ENCODE results near the gene C9orf43.
"Not testable (repeated sequence)": the region's sequence is repeated elsewhere in the genome, so short reads cannot be mapped to it uniquely, and the experiment has no call there.

The C9orf43 gene

DNA sequence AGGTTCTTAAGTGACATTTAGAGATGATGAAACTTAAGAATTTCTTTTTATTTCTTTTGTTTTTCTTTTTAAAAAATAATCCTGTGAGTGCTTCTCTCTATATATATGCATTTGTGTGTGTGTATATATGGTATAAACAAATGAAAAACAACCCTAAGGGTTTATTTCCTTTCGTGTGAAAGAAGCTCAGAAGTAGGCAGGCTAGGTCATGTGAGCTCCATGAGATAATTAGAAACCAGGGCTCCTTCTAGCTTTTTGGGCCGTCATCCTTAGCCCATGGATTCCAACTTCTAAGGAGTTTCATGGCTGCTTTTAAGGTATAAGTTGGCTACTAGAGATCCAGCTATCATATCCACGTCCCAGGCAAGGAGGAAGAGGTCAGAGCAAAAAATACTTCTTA lies 11.2 kb downstream of the C9orf43 start:
- no peak for DNase-seq

DNA sequence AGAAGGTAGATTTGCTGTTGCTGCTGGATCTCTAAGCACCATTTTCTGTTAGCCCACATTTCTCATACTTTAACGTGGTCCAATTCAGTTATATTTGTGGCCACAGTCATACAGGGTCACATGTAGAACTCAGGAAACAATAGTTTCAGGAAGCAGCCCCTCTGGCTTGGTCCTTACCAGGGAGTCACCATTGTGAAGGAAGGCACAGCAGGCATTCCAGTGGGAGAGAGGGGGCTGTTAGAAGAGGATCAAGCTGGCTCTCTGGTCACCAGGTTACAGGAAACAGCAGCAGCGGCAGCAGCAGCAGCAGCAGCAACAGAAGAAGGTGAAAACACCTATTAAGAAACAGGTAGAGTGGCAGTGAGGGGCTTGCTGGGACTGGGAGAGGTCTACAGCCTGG lies 14.5 kb downstream of the C9orf43 start:
- DNase-seq, result no peak

DNA sequence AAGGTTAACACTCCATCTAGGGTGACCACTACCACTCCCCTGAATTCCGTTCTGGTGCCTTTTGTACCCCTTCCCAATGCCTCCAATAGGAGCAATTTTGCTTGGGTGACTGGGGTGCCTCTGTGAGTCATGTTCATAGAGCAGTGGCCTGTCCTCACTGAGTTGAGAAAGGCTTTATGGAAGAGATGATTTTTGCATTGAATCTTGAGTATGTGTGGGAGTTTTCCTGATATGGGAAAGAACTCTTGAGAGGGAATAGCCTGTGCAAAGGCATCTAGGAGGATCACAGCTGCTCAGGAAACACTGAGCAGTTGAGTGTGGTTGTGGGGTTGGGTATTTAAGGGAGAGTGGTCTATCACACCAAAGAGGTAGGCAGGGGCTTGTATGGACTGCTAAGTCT lies 16.2 kb downstream of the C9orf43 start:
- no peak for DNase-seq

DNA sequence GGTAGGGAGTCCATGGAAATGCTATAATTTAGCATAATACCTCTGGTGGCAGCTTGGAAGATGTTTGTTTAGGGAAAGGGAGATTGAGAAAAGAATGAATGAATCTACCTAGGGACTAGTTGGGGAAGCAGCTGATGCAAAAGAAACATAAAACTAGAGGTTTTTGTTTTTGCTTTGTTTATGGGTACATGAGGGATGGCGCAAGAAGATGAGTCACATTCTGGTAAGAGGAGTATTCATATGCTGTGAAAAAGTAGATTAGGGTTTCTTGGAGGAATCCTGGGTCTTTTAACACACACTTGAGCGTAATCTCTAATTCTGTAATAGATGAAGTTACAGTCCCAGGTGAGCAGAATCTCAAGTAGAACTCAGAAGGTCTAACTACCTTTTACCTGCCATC lies 17.1 kb downstream of the C9orf43 start:
- DNase-seq, result no peak

DNA sequence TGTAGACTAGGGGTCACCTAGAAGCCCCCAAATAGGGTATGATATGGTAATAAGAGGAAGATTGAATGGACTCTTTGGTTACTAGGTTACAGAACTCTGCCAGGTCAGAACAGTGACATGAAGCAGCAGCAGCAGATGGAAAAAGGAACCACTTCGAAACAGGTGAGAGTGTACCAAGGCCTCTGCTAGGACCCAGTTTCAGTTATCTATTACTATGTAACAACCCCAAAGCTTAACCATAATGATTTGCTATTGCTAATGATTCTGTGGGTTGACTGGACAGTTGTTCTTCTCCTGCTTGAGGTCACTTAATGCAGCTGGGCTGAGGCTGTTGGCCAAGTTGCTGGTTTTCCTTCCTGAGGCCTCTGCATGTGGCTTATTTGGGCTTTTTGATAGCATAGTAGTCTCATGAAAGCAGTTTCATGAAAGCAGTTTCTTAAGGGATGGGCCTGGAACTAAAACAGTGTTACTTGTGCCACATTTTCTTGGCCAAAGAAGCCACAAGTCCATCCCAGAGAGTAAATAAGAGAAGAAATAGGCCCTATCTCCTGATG lies 17.6 kb downstream of the C9orf43 start:
- no peak for DNase-seq

DNA sequence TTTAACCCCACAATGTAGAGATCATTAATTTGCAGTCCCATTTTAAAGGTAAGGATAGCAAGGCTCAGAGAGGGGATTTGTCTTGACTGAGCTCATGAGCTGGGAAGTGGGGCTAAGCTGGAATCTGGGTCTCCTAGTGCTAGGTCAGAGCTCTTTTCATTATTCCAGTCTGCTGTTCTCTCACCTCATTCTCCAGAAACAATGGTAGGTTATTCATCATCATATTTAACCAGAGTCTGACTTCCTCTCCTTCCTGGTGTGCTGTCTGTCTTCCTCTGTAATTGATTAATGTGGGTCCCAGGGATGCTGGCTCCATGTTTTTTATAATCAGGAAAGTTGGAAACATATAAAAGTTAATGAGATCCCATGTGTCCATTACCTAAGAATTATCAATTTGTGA lies 20.6 kb downstream of the C9orf43 start:
- DNase-seq, result no peak

DNA sequence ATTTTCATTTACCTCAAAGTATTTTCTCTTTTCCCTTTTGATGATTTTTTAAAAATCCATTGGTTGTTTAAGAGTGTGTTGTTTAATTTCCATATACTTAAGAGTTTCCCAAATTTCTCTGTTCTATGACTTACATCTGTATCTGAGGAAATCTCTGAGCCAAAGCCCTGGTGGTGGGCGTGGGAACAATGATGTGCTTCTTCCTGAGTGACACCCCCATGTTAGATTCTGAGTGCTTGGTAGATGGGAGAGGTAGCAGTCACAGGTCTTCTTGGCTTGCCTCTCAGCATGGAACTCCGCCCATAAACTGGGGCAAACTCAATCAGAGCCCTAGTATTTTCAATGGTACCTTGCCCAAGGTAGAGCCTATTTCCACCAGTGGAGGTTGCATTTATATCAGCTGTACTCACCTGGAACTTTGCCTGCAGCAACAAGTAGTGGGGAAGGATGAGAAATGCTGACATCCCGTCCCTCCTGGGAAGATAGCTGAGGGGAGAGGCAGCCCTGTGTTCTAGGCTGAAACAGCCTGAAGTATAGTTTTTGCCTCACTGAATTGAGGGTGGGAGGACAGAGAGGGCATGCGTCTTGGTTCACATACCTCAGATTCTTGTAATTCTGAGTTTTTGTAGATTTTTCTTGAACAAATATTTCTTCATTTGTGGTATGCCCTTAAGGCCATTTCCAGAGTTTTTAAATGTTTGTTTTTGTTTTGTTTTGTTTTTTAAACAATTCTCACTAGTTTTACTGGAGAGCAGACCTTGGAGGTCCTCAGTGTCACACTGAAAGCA lies 26.4 kb downstream of the C9orf43 start:
- no peak for DNase-seq

DNA sequence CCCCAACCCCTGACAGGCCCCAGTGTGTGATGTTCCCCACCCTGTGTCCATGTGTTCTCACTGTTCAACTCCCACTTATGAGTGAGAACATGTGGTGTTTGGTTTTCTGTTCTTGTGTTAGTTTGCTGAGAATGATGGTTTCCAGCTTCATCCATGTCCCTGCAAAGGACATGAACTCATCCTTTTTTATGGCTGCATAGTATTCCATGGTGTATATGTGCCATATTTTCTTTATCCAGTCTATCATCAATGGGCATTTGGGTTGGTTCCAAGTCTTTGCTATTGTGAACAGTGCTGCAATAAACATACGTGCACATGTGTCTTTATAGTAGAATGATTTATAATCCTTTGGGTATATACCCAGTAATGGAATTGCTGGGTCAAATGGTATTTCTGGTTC lies 27.2 kb downstream of the C9orf43 start:
- not testable (repeated sequence) for DNase-seq

DNA sequence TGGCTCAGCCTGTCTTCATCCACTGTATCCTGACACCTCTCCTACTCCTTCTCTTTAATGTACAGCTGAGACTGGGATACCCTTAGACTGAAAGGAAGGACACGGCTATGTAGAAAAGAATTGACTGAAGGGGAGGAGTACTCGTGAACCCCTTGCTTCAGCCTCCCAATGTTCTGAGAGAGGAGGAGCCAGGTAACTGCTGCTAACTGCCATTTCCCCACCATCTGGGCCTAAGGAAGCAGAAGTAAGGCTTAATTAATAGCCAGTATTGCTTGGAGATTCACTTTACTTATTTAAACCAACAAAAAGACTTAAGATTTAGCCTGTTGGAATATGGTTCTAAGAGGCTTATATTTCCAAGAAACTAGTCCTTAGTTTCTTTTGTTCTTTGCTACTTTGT lies 34.2 kb downstream of the C9orf43 start:
- no peak for DNase-seq

DNA sequence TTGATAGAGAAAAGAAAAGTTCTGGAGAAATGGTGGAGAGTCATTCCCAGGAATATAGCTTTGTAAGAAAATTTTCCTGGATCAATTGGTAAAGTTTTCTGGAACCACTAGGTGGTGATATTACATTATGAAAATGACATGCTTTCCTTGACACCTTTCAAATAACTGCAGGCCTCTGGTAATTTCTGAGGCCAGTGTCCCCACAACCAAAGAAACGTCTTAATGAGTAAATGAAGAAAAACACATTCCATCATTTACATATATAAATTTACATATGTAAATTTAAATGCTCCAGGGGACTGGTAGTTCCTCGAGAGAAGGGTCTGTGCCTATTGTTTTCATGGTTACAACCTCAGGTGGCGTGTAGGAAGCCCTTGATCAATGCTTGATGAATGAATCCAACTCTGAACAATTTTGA lies 35.8 kb downstream of the C9orf43 start:
- DNase-seq, result peak in 3 of 6 experiments; percentile 40 to 56 (median 40)

DNA sequence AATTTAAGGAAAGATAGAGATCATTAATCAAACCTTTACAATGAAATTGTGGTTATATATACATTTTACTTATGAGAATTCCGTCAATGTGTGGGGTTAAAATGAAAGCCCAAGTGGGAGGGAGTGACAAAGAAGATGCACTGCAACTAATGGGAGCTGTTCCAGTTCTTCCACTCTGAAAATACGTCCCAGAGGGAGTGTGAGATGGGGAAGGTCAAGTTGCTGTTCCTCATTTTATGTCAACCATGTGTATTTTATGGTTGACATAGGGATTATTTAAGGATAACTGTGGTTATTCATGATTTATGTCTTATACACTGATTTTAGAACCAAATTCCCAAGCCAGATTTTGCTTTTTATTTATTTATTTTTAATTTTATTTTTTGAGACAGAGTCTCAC lies 38.8 kb downstream of the C9orf43 start:
- no peak for DNase-seq

DNA sequence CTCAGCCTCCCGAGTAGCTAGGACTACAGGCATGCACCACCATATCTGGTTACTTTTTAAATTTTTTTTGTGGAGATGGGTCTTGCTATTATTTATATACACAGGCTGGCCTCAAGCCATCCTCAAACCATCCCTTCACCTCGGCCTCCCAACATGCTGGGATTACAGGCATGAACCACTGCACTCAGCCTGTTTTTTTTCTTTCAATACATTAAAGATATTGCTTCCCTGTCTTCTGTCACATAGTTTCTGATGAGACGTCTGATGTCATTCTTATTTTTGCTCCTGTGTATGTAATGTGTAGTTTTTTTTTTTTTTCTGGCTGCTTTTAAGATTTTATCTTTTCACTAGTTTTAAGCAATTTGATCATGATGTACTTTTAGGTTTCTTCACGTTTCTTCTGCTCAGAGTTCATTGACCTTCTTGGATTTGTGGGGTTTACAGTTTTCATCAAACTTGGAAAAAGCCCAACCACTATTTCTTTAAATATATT lies 41.6 kb downstream of the C9orf43 start:
- no peak for DNase-seq

DNA sequence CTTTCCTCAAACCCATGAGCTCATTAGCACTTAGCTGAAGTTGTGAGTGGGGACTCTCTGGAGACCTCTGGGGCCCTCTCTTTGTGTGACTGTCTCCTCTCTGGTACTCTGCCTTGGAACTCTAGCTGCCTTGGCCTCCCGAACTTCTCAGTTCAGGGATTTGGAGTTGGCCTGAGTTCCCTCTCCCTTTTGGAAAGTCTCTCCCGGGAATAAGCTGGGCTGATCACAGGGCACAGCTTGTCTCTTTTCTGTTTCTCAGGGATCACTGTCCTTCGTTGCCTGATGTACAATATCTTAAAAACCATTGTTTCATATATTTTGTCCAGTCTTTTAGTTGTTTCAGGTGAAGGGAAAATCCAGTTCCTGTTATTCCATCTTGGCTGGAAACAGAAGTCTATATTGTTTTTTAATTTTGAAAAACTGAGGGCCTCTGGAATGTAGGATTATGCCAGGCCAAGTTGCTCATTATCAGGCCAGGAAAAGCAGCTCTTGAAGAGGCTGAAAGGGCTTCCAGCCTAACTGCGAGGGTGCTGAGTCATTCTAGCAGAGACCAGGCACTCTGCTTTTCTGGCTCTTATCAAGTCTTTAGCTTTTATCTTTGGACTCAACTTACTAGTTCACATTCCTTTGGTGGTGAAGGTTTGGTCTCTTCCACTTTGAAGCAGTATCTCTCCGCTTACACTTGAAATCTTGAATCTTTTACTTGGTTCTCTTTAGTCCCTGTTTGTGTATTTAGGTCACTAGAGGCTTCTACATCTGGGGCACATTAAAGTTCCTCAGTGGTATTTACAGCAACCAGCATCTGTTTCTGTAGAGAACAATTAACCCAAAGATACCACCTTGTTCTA lies 44.6 kb downstream of the C9orf43 start:
- no peak for DNase-seq

DNA sequence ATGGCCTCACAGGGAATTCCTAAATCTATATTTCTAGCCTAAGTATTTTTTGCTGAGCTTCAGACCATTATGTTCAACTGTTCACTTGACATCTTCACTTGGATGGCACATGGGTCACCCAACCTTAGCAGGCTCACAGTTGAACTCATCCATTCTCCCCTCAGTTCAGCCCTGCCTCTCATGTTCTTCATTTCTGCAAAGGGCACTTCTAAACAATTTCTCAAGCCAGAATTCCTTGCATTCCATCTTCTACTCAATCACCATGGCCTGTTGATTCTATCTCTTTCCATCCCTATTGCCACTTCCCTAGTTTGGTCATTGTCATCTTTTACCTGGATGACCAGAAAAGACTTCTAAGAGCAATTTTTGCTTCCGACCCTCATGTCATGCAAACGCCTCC lies 45.7 kb downstream of the C9orf43 start:
- no peak for DNase-seq

DNA sequence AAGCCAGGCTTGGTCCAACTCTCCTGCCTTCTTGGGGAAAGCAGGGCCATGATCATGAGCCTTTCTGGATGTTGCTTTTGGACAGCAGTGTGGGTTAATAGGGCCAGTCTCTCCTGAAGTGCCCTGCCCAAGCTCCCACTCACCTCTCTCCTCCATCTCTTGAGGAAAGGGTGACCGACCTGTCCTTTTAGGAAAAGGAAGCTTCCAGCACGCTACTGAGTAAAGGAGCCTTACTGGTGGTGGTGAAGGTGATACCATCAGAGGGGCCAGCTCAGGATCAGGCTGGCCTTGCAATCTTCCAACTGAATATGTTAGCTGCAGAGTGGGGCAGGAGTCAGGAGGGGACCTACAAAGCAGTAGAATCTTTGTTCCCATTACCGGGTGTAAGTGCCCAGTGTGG lies 50.7 kb downstream of the C9orf43 start:
- no peak for DNase-seq

DNA sequence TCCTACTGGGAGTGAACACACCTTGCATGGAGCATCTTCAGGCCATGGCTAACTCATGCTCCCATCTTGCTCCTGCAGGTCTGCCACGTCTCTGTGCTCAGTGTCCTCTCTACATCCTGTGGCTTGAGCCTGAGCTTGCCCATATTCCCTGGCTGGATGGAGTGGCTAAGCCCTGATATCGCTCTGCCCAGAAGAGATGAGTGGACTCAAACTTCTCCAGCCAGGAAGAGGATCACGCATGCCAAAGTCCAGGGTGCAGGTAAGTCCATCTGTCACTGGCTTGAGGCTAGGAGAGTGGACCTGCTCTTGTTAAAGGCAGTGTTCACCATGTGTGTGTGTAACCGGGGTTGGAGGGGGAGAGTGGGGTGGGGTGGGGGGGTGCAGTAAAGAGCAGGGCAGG lies 51.4 kb downstream of the C9orf43 start:
- DNase-seq, result no peak

DNA sequence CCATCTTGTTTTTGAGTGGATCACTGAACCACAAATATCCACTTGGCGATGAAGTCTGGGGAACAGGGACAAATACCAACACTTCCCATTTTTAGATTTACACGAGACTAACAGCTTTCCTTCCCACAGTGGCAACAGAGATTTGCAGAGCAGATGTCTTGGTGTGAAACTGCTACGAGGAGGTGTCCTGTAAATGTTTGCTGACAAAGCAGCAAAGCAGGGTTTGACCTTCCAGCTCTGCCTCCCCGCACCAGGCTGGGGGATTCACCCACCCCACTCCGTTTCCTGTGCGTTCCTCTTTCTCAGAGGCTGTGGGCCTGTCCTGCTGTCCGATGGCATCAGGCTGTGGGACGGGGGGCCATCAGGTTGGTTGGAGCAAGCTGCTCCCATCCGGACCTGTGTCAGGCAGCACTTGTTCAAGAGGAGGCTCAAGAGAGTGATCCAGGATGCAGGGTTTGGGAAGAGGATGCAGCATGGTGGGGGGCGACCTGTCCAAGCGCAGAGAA lies 52.3 kb downstream of the C9orf43 start:
- no peak for DNase-seq

DNA sequence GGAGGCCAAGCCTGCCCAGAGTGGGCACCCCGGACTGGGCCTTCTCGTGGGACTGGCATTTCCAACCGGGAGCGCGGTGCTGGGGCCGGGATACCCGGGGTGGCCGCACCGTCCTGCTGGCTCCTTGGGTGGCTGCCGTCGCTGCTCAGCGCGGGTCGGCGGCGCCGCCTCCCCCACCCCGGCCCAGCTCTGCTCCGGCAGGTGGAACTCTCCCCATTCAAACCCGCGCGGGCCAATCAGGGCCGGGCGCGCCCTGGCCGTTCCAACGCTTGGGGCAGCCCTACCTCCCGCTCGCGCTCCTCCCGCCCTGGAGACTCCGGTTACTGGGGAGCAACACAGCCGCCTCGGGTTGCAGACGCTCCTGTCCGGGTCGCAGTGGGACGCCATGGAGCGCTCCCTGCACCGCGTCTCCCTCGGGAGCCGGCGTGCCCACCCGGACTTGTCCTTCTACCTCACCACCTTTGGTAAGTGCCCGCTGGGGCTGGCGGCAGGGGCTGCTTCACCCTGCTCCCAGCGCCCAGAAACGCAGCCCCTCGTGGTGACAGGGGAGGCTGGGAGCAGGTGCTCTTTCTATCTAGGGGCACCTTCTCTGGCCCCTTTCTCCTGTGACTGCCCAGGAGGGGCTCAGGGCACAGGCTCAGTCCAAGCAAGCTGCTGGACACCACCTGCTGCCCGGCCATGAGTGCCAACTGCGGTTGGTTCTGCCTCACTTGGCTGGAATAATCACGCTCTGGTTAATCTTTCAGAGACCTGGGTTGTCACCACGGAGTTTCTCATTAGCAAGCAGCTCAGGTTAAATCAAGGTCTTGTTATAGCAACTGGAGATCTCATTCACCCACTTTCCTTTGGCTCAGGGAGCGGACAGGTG lies 53.1 kb downstream of the C9orf43 start, which contains the start of gene RGS3:
Gene RGS3 (plus strand): TSS at position 310 of the 868 bp plus-strand sequence. CDS start 76 bp downstream, at position 386.
- DNase-seq, result no peak

DNA sequence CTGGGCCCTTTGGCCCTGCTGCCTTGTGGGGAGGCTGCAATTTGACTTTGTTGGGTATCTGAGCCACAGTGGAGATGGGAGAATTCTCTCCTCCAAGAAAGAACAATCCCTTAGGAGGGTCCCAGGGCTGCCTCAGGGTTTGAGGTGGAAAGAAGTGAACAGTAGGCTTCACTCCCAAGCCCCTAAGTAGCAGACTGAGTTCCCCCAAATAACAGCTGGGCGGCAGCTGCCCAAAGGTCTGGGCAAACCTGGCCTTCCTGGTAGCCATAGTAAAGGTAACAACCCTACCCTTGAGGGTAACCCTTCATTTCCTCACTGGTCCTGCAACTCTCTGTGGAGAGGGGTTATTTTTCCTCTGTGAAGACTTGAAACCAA lies 53.7 kb downstream of the C9orf43 start:
- no peak for DNase-seq

DNA sequence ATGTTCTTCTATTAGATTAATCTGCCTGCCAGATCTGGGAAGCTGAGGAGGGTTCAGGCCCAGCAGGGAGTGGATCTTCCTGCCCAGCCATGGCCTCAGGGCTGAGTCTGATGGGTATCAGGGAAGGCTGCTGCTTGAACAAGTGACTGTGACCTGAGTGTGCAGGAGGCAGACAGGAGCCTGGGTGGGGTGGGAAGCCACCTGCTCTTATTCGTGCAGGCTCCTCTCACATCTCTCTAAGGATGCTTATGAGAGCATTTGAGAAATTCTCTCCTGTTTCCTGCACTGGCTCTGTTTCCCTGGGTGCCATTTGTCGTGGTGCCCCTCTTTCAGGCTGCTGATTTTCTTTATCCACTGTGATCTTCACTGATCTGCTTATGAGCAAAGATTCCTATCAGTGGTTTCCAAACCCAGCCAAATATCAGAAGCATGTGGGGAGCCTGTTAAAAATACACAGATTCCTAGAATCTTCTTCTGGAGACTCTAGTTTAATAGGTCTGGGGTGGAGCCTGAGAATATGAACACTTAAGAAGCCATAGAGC lies 55.1 kb downstream of the C9orf43 start:
- no peak for DNase-seq

DNA sequence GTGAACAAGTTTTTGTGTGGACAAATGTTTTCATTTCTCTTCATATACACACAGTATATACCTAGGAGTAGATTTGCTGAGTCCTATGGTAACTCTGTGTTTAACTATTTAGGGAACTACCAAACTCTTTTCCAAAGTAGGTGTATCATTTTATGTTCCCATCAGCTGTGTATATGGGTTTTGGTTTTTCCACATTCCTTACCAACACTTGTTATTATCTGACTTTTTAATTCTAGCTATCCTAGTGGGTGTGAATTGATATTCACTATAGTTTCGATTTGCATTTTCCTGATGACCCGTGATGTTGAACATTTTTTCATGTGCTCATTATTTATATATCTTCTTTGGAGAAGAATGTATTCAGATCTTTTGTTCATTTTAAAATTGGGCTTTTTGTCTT lies 56.6 kb downstream of the C9orf43 start:
- no peak for DNase-seq
